OCI-LY7 (cell line): ENCODE results near the gene REN. TPM values are rescaled to one million over a fixed set of nuclear protein-coding genes. Genes with fewer than 3 reads are reported as not detected.

Source experiments
- BruUV-seq: library from RNA; stranded (reverse); fragments of 400-500 nt; replicated peaks from 2 replicates; lab custom pipeline; 2021; lab: Mats Ljungman, UMichigan
- CTCF ChIA-PET: fragments of 300-600 bp; sonication (Branson Sonifier 250); formaldehyde crosslinking; loops from one replicate; lab custom pipeline; 2022; ENCODE audit warnings: antibody characterized with exemption; ENCODE audit not compliant: unreplicated experiment; lab: Charles Lee
- POLR2A ChIA-PET: fragments of 300-600 bp; sonication (Branson Sonifier 250); formaldehyde crosslinking; loops from one replicate; lab custom pipeline; 2022; ENCODE audit warnings: antibody characterized with exemption; lab: Charles Lee
- DNase-seq: peaks from one replicate; pipeline ENCODE4 v3.0.0-alpha.2; 2015; ENCODE audit warnings: low spot score
- H2AFZ ChIP-seq: fragments of 200-600 bp; sonication (generic), shearing (Covaris generic); 2 replicates; pipeline ENCODE4 v1.6.1; 2014; ENCODE audit warnings: mild to moderate bottlenecking, antibody characterized with exemption, low read length, moderate library complexity
- H3K27ac ChIP-seq: fragments of 200-600 bp; sonication (generic); 2 replicates; pipeline ENCODE4 v1.5.1; 2014; ENCODE audit warnings: mixed run types, low read depth, mild to moderate bottlenecking, moderate library complexity, low read length, inconsistent platforms; ENCODE audit not compliant: poor library complexity, severe bottlenecking
- H3K36me3 ChIP-seq: fragments of 200-600 bp; sonication (generic); 2 replicates; pipeline ENCODE4 v1.6.1; 2014; ENCODE audit warnings: mild to moderate bottlenecking, antibody characterized with exemption, low read length, moderate library complexity, mixed read lengths; ENCODE audit not compliant: insufficient read depth
- H3K4me1 ChIP-seq: fragments of 200-600 bp; sonication (generic); 2 replicates; pipeline ENCODE4 v1.5.1; 2014; ENCODE audit warnings: mild to moderate bottlenecking, low read length; ENCODE audit not compliant: insufficient read depth, poor library complexity, severe bottlenecking
- H3K4me2 ChIP-seq: fragments of 200-600 bp; sonication (generic); 2 replicates; pipeline ENCODE4 v1.6.1; 2014; ENCODE audit warnings: mild to moderate bottlenecking, low read length
- H3K4me3 ChIP-seq: fragments of 200-600 bp; sonication (generic); 2 replicates; pipeline ENCODE4 v1.5.1; 2014; ENCODE audit warnings: mild to moderate bottlenecking, low read depth, low read length; ENCODE audit not compliant: poor library complexity, severe bottlenecking
- H3K79me2 ChIP-seq: fragments of 200-600 bp; sonication (generic); 2 replicates; pipeline ENCODE4 v1.6.1; 2016; ENCODE audit warnings: low read depth, mild to moderate bottlenecking, low read length, moderate library complexity, mixed read lengths; ENCODE audit not compliant: insufficient read depth
- H3K9me2 ChIP-seq: fragments of 200-600 bp; sonication (generic); 2 replicates; pipeline ENCODE4 v1.6.1; 2016; ENCODE audit warnings: mild to moderate bottlenecking, low read length, mixed read lengths; ENCODE audit not compliant: insufficient read depth
- H3K9me3 ChIP-seq: fragments of 200-600 bp; sonication (generic); 2 replicates; pipeline ENCODE4 v1.6.1; 2014; ENCODE audit warnings: mild to moderate bottlenecking, mixed run types, low read length, mixed read lengths
- H4K20me1 ChIP-seq: fragments of 200-600 bp; sonication (generic); 2 replicates; pipeline ENCODE4 v1.6.1; 2014; ENCODE audit warnings: mild to moderate bottlenecking, antibody characterized with exemption, low read length, moderate library complexity, mixed read lengths; ENCODE audit not compliant: insufficient read depth
- CTCF ChIP-seq: fragments of 200-600 bp; sonication (generic); conservative IDR thresholded peaks from 2 replicates; pipeline ENCODE4 v1.5.1; 2014; ENCODE audit warnings: mild to moderate bottlenecking, antibody characterized with exemption, low read length, moderate library complexity, mixed read lengths
- EZH2phosphoT487 ChIP-seq: fragments of 200-600 bp; sonication (generic); IDR thresholded peaks from 2 replicates; pipeline ENCODE4 v1.6.1; 2018; ENCODE audit warnings: low read depth, borderline replicate concordance, mild to moderate bottlenecking, mixed run types, antibody characterized with exemption, low read length, moderate library complexity, mixed read lengths
- intact Hi-C: fragments of 100-400 bp; cut with micrococcal nuclease; formaldehyde crosslinking; loops from one replicate; pipeline ENCODE4 v1.10.0; 2022; ENCODE audit not compliant: unreplicated experiment
- total RNA-seq, 2 experiments: library from RNA; depleted of rRNA in 1 of 2; stranded (reverse); fragments of >200 nt in 1 of 2; shearing (Covaris generic) in 1 of 2; gene quantifications; 2 replicates each; pipeline ENCODE4 v1.2.3, GENCODE V29; 2014 to 2022

The REN gene
- total RNA-seq, 2 experiments from 2014 or later = not detected

GRCh38 chr1:204180133-204180532 lies 14.0 kb upstream of the REN start:
- Histone ChIP-seq H3K4me3 (no peak overlapping the region), H2AFZ (no peak overlapping the region), H3K79me2 (no peaks in the 10 kb centered on the region), H3K9me3 (no peaks in the 10 kb centered on the region), H3K27ac (no peak overlapping the region), H3K4me1 (no peaks in the 10 kb centered on the region), H3K9me2 (no peaks in the 10 kb centered on the region), H3K36me3 (no peaks in the 10 kb centered on the region), H4K20me1 (no peaks in the 10 kb centered on the region), H3K4me2 (no peak overlapping the region)
- CTCF ChIA-PET = no interaction called here
- intact Hi-C loops = no loop called here
- BruUV-seq = no TSS peak
- DNase-seq = no peak
- POLR2A ChIA-PET = interaction anchor here (0.5 kb wide), 1 partner anchor 1810 kb away, joined by 6 read pairs; no protein-coding TSS in a partner anchor
- TF ChIP-seq CTCF (no peak), EZH2phosphoT487 (no peak)

- Histone ChIP-seq H3K79me2 (no peaks in the 10 kb centered on the region), H3K4me3 (no peak overlapping the region), H3K36me3 (no peaks in the 10 kb centered on the region), H2AFZ (no peak overlapping the region), H3K9me2 (no peaks in the 10 kb centered on the region), H3K9me3 (no peaks in the 10 kb centered on the region), H3K27ac (no peak overlapping the region), H3K4me1 (no peaks in the 10 kb centered on the region), H4K20me1 (no peaks in the 10 kb centered on the region), H3K4me2 (no peak overlapping the region)
- intact Hi-C loops = no loop called here
- CTCF ChIA-PET = no interaction called here
- POLR2A ChIA-PET = no interaction called here
- no TSS peak for BruUV-seq
- TF ChIP-seq CTCF (no peak), EZH2phosphoT487 (no peak)
- no peak for DNase-seq
These were observed 12.5 kb upstream of the REN start for GRCh38 chr1:204178487-204179281.

GRCh38 chr1:204177133-204177532 lies 11.0 kb upstream of the REN start:
- no peaks in the 10 kb centered on the region for H3K4me1 ChIP-seq
- H3K36me3 ChIP-seq = no peaks in the 10 kb centered on the region
- ChIA-PET CTCF (no interaction called here), POLR2A (interaction anchor here (1.4 kb wide), 1 partner anchor 10 kb away, joined by 5 read pairs; the partner anchor contains the start of gene REN)
- TF ChIP-seq CTCF = no peak
- no peak for TF ChIP-seq EZH2phosphoT487
- no peaks in the 10 kb centered on the region for H4K20me1 ChIP-seq
- no peaks in the 10 kb centered on the region for H3K9me3 ChIP-seq
- BruUV-seq = no TSS peak
- no peak for DNase-seq
- H3K4me3 ChIP-seq = no peak overlapping the region
- H3K4me2 ChIP-seq = no peak overlapping the region
- no peaks in the 10 kb centered on the region for H3K9me2 ChIP-seq
- no peak overlapping the region for H2AFZ ChIP-seq
- intact Hi-C loops = no loop called here
- H3K79me2 ChIP-seq = no peaks in the 10 kb centered on the region
- H3K27ac ChIP-seq = no peak overlapping the region
